ENCODE measurements around the gene OIT3.

Gene OIT3

DNA sequence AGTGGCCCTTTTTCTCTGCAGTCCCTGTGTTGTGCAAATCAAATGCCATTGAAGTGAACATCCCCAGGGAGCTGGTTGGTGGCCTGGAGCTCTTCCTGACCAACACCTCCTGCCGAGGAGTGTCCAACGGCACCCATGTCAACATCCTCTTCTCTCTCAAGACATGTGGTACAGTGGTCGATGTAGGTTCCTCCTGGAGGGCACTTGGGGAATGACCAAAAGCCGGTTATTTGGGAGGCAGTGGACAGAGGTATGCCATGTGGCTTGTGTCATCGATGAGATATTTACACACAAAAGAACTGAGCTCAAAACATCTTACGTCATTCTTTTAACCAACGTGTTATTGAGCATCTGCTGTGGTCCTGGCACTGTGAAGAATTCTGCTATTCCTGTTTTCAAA, 19.7 kb downstream of the OIT3 start:
- TF ChIP-seq ZBTB7A (IDR thresholded peaks at IDR 0.05; ENCODE audit: low read depth) (no peak), RAD21 (IDR thresholded peaks at IDR 0.05; ENCODE audit: low read depth) (no peak), EGR1 (IDR thresholded peaks at IDR 0.05) (no peak), CEBPB (IDR thresholded peaks at IDR 0.05) (no peak), REST (IDR thresholded peaks at IDR 0.05; ENCODE audit: low read depth) (no peak), TCF12 (IDR thresholded peaks at IDR 0.05; ENCODE audit: low read depth) (no peak), EP300 (IDR thresholded peaks at IDR 0.05; ENCODE audit: borderline replicate concordance) (no peak), CREB1 (IDR thresholded peaks at IDR 0.05; ENCODE audit: low read depth) (no peak), FOXM1 (IDR thresholded peaks at IDR 0.05; ENCODE audit: borderline replicate concordance, low read depth) (no peak), TAF1 (IDR thresholded peaks at IDR 0.05; ENCODE audit: low read depth) (no peak), TEAD4 (IDR thresholded peaks at IDR 0.05) (no peak), MAX (IDR thresholded peaks at IDR 0.05) (no peak), NFIC (IDR thresholded peaks at IDR 0.05) (no peak), YY1 (IDR thresholded peaks at IDR 0.05; ENCODE audit: low read depth) (no peak)
- TF ChIP-seq, protein P1, sequence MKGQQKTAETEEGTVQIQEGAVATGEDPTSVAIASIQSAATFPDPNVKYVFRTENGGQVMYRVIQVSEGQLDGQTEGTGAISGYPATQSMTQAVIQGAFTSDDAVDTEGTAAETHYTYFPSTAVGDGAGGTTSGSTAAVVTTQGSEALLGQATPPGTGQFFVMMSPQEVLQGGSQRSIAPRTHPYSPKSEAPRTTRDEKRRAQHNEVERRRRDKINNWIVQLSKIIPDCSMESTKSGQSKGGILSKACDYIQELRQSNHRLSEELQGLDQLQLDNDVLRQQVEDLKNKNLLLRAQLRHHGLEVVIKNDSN (IDR thresholded peaks at IDR 0.05) = no peak

DNA sequence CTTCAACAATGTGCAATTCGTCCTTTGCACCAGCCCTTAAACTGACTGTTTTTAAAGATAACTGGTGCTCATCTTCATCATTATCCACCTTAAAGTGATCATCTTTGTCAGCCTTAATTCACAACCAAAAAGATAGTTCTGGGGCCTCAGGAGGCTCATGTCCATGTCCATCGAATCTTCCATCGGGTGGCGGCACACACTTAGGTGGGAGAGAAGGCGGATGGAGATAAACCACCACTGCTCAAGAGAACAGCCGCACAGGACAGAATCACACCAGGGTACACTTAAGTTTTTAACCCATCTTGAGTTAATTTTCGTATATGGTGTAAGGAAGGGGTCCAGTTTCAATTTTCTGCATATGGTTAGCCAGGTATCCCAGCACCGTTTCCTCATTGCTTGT, 24.8 kb downstream of the OIT3 start:
- TF ChIP-seq ZBTB7A (IDR thresholded peaks at IDR 0.05; ENCODE audit: low read depth) (no peak), FOXM1 (IDR thresholded peaks at IDR 0.05; ENCODE audit: borderline replicate concordance, low read depth) (no peak), TAF1 (IDR thresholded peaks at IDR 0.05; ENCODE audit: low read depth) (no peak), MAX (IDR thresholded peaks at IDR 0.05) (no peak), YY1 (IDR thresholded peaks at IDR 0.05; ENCODE audit: low read depth) (no peak), EGR1 (IDR thresholded peaks at IDR 0.05) (no peak), REST (IDR thresholded peaks at IDR 0.05; ENCODE audit: low read depth) (no peak), RAD21 (IDR thresholded peaks at IDR 0.05; ENCODE audit: low read depth) (no peak), TCF12 (IDR thresholded peaks at IDR 0.05; ENCODE audit: low read depth) (no peak), CEBPB (IDR thresholded peaks at IDR 0.05) (no peak), TEAD4 (IDR thresholded peaks at IDR 0.05) (no peak), EP300 (IDR thresholded peaks at IDR 0.05; ENCODE audit: borderline replicate concordance) (no peak)
- TF ChIP-seq, protein P1 (IDR thresholded peaks at IDR 0.05) = no peak

- TF ChIP-seq RAD21 (IDR thresholded peaks at IDR 0.05; ENCODE audit: low read depth) (no peak), NFIC (IDR thresholded peaks at IDR 0.05) (no peak), REST (IDR thresholded peaks at IDR 0.05; ENCODE audit: low read depth) (no peak), TCF12 (IDR thresholded peaks at IDR 0.05; ENCODE audit: low read depth) (no peak), CEBPB (IDR thresholded peaks at IDR 0.05) (no peak), FOXM1 (IDR thresholded peaks at IDR 0.05; ENCODE audit: borderline replicate concordance, low read depth) (no peak), EGR1 (IDR thresholded peaks at IDR 0.05) (no peak), TEAD4 (IDR thresholded peaks at IDR 0.05) (no peak), CREB1 (IDR thresholded peaks at IDR 0.05; ENCODE audit: low read depth) (no peak), TAF1 (IDR thresholded peaks at IDR 0.05; ENCODE audit: low read depth) (no peak), ZBTB7A (IDR thresholded peaks at IDR 0.05; ENCODE audit: low read depth) (no peak), EP300 (IDR thresholded peaks at IDR 0.05; ENCODE audit: borderline replicate concordance) (no peak)
Observed at GRCh38 chr10:72924351-72924750, 30.8 kb downstream of the OIT3 start.

- TF ChIP-seq CREB1 (IDR thresholded peaks at IDR 0.05; ENCODE audit: low read depth) = no peak
- no peak for TF ChIP-seq MAX (IDR thresholded peaks at IDR 0.05)
- TF ChIP-seq TEAD4 (IDR thresholded peaks at IDR 0.05) = no peak
- no peak for TF ChIP-seq EGR1 (IDR thresholded peaks at IDR 0.05)
- no peak for TF ChIP-seq TAF1 (IDR thresholded peaks at IDR 0.05; ENCODE audit: low read depth)
- TF ChIP-seq, protein P1 (IDR thresholded peaks at IDR 0.05) = no peak
- no peak for TF ChIP-seq NFIC (IDR thresholded peaks at IDR 0.05)
- TF ChIP-seq FOXM1 (IDR thresholded peaks at IDR 0.05; ENCODE audit: borderline replicate concordance, low read depth) = no peak
- TF ChIP-seq CEBPB (IDR thresholded peaks at IDR 0.05) = no peak
- TF ChIP-seq REST (IDR thresholded peaks at IDR 0.05; ENCODE audit: low read depth) = no peak
- TF ChIP-seq YY1 (IDR thresholded peaks at IDR 0.05; ENCODE audit: low read depth) = no peak
- no peak for TF ChIP-seq EP300 (IDR thresholded peaks at IDR 0.05; ENCODE audit: borderline replicate concordance)
- TF ChIP-seq ZBTB7A (IDR thresholded peaks at IDR 0.05; ENCODE audit: low read depth) = no peak
- TF ChIP-seq RAD21 (IDR thresholded peaks at IDR 0.05; ENCODE audit: low read depth) = no peak
- no peak for TF ChIP-seq TCF12 (IDR thresholded peaks at IDR 0.05; ENCODE audit: low read depth)
Observed at GRCh38 chr10:72925951-72926465, 32.5 kb downstream of the OIT3 start.
